Left ventricle myocardium inferior (tissue), 1 donor: ENCODE measurements around the gene DST. TPM values are rescaled to one million over a fixed set of nuclear protein-coding genes. Genes with fewer than 3 reads are reported as not detected.

ENCODE experiments used
- DNase-seq: peaks from one replicate; pipeline ENCODE4 v3.0.0-alpha.2; 2020
- H3K27ac ChIP-seq: fragments of 200-600 bp; replicated peaks from 2 replicates; pipeline ENCODE4 v1.8.0; 2021
- H3K27me3 ChIP-seq: fragments of 200-600 bp; 2 replicates; pipeline ENCODE4 v1.8.0; 2021; ENCODE audit warnings: low read depth
- H3K36me3 ChIP-seq: fragments of 200-600 bp; 2 replicates; pipeline ENCODE4 v1.8.0; 2021
- H3K4me1 ChIP-seq: fragments of 200-600 bp; 2 replicates; pipeline ENCODE4 v1.8.0; 2021
- H3K4me3 ChIP-seq: fragments of 200-600 bp; 2 replicates; pipeline ENCODE4 v1.8.0; 2021; ENCODE audit warnings: mild to moderate bottlenecking, moderate library complexity
- H3K9me3 ChIP-seq: fragments of 200-600 bp; replicated peaks from 2 replicates; pipeline ENCODE4 v1.8.0; 2021
- intact Hi-C: fragments of 100-400 bp; cut with micrococcal nuclease; formaldehyde crosslinking; loops from one replicate; pipeline ENCODE4 v1.11.0; 2022
- total RNA-seq: library from RNA; stranded (reverse); fragmentation: NEBNext Ultra II Directional; extraction: Animal tissue kit (Norgen Biotek cat#: 25700); gene quantifications from one replicate; pipeline ENCODE4 v1.2.1, GENCODE V29; 2021
- TF ChIP-seq, protein P1 (sequence below): fragments of 200-600 bp; IDR thresholded peaks from 2 replicates; pipeline ENCODE4 v1.8.0; 2021; ENCODE audit warnings: antibody characterized with exemption, mild to moderate bottlenecking, borderline replicate concordance
- donor health status: DM: no; HTN: yes; CAD: no; lungs with severe emphysema.

Gene DST
- total RNA-seq, 1 donor from 2014 or later = 331 TPM

DNA sequence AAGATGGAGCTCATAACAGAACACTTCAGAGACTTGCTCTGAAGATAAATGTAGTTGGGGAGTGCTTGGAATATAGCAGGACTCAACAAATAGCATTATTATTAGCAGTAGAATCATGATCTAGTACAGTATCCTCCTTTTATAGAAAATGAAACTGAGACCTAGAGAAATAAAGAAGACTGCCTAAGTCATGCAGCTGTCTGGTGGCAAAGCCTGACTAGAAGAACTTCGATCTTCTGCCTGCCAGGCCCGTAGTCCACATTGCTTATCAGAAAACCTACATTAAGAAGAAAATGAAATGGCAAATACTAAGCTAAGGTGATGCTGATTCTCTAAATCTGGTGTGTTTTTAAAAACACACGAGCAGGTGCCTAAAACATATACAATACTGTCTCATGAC is 46.4 kb upstream of the DST start:
- Histone ChIP-seq H3K36me3 (no peaks in the 10 kb centered on the region), H3K27ac (peak overlapping the region; percentile 90), H3K4me3 (peak overlapping the region; percentile 66), H3K9me3 (no peaks in the 10 kb centered on the region), H3K4me1 (peaks cover 91% of the 10 kb centered on the region), H3K27me3 (no peaks in the 10 kb centered on the region)
- intact Hi-C loops = no loop called here
- TF ChIP-seq, protein P1, sequence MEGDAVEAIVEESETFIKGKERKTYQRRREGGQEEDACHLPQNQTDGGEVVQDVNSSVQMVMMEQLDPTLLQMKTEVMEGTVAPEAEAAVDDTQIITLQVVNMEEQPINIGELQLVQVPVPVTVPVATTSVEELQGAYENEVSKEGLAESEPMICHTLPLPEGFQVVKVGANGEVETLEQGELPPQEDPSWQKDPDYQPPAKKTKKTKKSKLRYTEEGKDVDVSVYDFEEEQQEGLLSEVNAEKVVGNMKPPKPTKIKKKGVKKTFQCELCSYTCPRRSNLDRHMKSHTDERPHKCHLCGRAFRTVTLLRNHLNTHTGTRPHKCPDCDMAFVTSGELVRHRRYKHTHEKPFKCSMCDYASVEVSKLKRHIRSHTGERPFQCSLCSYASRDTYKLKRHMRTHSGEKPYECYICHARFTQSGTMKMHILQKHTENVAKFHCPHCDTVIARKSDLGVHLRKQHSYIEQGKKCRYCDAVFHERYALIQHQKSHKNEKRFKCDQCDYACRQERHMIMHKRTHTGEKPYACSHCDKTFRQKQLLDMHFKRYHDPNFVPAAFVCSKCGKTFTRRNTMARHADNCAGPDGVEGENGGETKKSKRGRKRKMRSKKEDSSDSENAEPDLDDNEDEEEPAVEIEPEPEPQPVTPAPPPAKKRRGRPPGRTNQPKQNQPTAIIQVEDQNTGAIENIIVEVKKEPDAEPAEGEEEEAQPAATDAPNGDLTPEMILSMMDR = no peak
- DNase-seq = no peak

DNA sequence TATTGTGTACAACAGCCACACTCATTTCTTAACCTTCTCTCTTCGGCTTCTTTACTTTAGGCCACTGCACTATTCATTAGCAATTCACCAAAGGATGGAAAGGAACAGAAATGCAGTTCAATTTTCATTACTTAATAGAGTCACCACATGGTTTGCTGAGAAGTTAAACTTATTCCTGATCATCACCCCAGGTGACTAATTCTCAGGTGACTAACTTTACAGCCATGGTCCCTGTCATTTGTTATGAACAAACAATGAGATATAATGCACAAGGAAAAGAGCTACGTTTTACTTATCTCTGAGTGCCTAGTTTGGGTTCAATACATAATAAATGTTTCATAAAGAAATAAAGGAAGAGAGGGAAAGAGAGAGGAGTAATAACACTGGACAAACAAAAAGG is 45.8 kb upstream of the DST start:
- H3K4me3 ChIP-seq = peak overlapping the region; percentile 66

DNA sequence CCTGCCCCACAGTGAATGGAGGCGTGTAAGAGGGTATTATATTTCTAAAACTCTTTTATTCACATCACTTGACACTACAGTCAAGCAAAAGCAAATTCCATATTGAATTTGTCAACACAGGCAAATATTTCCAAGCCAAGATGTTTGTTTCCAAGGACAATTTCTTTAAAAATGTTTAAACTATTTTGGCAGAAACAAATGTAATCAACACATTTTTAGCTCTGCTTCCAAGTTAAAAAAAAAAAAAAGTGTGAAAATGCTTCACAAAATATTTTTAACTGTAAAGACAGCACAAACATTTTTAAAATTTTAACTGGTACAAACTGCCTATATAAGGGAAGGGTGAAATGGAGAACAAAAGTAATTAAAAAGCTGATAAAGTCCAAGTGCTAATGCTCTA is 44.9 kb upstream of the DST start:
- H3K4me1 ChIP-seq = peaks cover 93% of the 10 kb centered on the region
- H3K36me3 ChIP-seq = no peaks in the 10 kb centered on the region
- H3K27ac ChIP-seq = peak overlapping the region; percentile 90
- H3K27me3 ChIP-seq = no peaks in the 10 kb centered on the region
- TF ChIP-seq, protein P1 = no peak
- H3K4me3 ChIP-seq = peak overlapping the region; percentile 3
- no peaks in the 10 kb centered on the region for H3K9me3 ChIP-seq
- DNase-seq = no peak
- intact Hi-C loops = no loop called here

More for the DNA sequence above, 45.8 kb upstream of the DST start:
- H3K27ac ChIP-seq = peak overlapping the region; percentile 90
- DNase-seq = no peak
- H3K27me3 ChIP-seq = no peaks in the 10 kb centered on the region
- TF ChIP-seq, protein P1 = no peak
- peaks cover 90% of the 10 kb centered on the region for H3K4me1 ChIP-seq
- H3K9me3 ChIP-seq = no peaks in the 10 kb centered on the region
- no peaks in the 10 kb centered on the region for H3K36me3 ChIP-seq
- intact Hi-C loops = no loop called here

DNA sequence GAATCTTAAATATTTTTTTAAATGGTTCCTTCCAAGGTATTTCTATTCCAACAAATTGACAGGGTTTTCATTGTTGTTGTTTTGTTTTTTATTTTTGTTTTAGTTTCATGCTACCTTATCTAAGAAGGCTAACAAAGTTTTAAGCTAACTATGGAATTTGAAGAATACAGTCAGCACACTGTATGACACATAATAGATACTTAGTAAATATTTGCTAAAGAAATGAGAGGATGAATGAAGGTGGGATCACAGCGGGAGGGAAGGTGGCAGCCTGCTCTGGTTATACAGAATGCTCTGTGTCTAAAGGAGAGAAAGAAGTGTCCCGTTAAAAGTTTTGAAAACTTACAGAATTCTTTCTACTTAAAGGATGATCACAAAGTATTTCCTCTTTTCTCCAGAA is 43.7 kb upstream of the DST start:
- intact Hi-C loops = no loop called here
- Histone ChIP-seq H3K36me3 (no peaks in the 10 kb centered on the region), H3K27me3 (no peaks in the 10 kb centered on the region), H3K4me1 (peaks cover 97% of the 10 kb centered on the region), H3K4me3 (no peak overlapping the region), H3K9me3 (no peaks in the 10 kb centered on the region), H3K27ac (peak overlapping the region; percentile 90)
- DNase-seq = no peak
- TF ChIP-seq, protein P1 = no peak

DNA sequence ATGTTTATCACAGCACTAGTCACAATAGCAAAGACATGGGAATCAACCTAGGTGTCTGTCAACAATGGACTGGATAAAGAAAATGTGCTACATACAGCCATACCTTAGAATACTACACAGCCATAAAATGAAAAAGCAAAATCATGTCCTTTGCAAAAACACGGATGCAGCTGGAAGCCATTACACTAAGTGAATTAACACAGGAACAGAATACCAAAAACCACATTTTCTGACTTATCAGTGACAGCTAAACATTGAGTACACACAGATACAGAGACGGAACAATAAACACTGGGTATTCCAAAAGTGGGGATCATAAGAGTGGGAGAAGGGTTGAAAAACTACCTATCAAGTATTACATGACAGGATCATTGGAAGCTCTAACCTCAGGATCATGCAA is 43.3 kb upstream of the DST start:
- Histone ChIP-seq H3K36me3 (no peaks in the 10 kb centered on the region), H3K4me1 (peaks cover 97% of the 10 kb centered on the region), H3K9me3 (no peaks in the 10 kb centered on the region), H3K4me3 (no peak overlapping the region), H3K27me3 (no peaks in the 10 kb centered on the region), H3K27ac (peak overlapping the region; percentile 90)
- intact Hi-C loops = no loop called here
- DNase-seq = no peak
- TF ChIP-seq, protein P1 = no peak
